ENCODE data around the gene ANKFY1.

ANKFY1 gene

DNA sequence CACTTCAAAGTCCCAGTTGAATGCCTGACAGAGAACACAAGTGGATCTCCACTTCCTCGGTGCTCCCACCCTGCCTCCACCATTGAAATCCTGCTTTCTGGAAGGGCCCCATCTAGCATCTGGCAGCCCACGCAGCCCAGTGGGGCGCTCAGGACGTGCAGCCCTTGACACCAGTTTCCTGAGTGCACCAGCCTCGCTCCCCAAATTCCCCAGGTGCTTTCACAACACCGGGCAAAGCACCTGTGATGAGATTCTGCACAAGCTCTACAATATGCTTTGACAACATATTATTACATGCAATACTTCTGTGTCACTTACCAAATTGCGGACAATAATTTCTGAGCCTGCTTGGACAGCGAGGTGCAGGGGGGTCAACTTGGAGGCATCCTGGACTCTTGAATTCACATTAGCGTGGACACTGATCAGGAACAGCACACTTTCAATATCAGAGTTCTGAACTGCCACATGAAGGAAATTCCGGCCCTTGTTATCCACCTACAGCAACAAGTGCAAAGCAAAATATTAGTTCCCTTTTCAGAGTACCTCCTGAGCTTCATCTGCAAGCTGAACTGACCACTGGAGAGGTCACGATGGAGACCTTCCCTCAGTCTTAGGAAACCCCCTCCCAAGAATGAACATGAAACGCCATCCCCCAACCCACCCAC lies 86.8 kb downstream of the ANKFY1 start:
- no peak for FAIRE-seq

DNA sequence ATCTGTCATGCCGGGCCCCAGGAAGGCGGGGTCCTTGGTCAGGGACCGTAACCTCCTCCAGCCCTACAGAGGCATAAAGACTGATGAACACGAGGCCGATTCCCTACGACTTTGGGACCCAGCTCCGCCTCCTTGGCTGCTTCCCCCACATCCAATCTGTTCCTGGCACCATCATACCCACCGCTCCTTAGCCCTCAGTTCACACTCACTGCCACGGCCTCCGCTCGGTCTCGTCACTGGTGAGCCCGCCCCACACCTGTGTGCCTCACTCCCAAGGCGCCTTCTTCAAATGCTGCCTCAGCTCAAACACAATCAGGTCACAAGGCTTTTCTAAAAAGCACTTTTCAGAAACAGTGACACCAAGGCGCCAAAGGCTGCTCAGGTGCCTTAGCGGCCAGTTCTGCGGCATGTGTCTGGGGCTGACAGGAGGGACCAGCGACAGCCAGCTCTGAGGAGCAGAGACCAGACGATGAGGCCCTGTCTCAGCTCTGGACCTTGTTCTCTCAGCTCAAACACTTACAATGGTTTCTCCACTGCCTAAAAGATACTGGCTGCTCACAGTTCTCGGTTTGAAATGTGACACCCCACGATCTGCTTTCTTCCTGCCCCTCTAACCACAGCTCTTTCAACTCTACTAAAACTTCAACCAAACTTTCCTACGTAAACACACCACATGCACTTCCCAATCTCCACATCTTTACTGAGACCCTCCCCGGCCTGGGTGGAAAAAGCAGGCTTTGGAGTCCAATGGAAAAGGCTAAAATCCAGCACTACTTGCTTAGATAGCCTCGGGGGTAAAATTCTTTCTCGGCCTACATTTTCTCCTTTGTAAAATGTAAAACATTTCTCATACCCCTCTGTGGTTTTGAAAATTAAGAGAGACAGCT lies 87.6 kb downstream of the ANKFY1 start:
- FAIRE-seq: no peak

DNA sequence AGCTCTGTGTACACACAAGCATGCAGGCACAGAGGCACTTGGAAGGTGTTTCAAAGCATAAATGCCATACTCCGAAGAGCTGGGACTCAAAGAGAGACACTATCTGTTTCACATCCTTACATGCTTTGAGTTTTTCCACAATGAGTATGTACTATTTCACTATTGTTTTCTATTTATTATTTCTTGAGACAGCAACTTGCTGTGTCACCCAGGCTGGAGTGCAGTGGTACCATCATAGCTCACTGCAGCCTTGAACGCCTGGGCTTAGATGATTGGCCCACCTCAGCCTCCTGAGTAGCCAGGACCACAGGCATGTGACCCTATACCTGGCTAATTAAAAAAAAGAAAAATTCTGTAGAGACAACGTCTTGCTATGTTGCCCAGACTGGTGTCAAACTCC lies 89.2 kb downstream of the ANKFY1 start:
- no peak for FAIRE-seq

DNA sequence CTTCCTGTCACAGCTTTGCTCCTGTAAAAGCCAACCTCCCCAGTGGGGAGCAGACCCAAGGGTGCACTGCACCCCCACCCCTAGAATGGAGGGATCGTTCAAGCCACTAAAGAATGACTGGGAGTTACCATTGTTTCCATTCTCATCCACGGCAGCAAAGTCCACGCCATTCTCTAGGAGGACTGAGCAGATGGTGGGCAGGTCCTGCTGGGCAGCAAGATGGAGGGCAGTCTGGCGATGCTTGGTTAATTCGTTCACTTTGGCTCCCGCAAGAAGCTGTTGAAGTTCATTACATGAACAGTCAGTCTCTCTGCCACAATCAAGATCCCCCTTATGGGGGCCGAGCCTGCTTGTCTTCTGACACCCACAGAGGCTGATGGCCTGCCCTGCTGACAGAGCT lies 90.0 kb downstream of the ANKFY1 start:
- no peak for FAIRE-seq

DNA sequence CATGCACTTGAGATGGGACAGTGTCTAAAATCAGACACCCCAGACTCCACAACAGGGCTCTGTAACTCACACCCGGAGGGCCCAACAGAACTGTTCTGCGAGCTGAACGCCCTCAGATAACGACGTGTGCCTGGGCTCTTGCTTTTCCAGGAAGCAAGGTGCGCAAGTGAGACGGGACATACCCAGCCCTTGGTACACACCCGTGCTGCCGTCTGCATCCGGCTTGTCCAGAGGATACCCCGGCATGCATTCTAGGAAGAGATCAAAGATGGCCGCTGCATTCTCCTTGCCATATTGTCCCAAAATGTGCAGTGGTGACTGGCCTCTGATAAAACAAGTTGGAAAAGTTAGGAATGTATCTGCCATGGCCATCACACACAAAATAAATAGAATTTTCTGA lies 91.4 kb downstream of the ANKFY1 start:
- FAIRE-seq: no peak

DNA sequence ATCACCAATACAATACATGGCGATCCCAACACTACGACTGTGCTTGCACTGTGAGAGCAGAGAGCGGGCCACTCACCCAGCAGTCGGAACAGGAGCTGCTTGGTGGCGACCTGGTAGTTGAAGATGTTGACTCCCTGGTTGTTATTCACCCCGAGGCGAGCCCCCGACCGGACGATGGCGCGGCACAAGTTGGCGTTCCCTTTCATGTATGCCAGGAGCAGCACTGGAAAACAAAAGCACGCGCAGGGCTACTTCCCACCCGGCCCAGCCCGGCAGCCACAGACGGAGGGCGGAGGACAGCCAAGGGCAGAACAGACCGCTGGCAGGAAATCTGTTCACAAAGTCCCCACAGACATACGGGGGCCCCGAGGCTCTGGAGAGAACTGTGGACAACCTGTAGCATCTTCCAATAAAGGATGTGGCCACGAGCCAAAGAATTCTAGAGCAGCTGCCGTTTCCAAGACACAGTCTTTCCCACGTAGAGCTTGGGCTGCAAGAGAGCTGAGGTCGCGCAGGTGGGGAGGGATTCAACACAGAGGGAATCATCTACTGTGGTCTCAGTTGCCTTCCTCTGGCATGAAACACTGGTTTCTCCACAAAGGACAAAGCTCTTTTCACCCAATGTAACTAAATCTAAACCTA lies 93.0 kb downstream of the ANKFY1 start:
- no peak for FAIRE-seq

DNA sequence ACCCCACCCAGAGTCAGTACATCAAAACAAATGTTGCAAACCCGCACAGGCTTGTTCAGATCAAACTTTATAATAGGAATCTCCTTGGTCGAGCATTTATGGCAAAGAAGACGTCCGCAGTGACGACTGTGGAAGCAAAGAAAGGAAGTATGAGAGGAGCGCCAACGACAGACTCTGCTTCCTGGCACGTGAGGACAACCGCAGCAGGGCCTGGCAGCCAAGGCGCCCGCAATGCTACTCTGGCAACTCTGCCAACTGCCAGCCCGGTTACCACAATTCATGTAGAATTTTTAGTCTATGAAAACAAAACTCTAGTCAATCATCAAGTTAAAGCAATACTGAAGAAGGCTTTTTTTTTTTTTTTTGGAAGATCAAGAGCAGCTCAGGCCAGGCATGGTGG lies 96.0 kb downstream of the ANKFY1 start:
- FAIRE-seq: no peak

DNA sequence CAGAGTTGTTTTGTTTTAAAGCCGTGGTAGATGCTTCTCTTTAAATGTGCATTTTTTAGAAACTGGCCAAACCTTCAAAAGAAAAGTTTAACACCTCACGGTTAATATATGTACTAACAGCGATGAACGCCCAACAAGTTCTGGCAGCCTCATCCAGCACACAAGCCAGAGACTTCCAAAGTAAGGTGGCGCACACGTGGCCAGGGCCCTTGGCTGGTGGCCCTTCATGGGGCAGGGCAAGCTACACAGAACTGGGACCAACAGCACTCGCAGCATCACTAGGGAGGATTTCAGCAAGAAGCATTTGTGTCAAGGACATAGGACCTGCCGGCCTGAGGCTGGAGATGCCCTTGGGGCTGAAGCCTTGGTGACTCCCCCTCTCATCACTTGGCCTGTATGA lies 97.4 kb downstream of the ANKFY1 start:
- FAIRE-seq: no peak

DNA sequence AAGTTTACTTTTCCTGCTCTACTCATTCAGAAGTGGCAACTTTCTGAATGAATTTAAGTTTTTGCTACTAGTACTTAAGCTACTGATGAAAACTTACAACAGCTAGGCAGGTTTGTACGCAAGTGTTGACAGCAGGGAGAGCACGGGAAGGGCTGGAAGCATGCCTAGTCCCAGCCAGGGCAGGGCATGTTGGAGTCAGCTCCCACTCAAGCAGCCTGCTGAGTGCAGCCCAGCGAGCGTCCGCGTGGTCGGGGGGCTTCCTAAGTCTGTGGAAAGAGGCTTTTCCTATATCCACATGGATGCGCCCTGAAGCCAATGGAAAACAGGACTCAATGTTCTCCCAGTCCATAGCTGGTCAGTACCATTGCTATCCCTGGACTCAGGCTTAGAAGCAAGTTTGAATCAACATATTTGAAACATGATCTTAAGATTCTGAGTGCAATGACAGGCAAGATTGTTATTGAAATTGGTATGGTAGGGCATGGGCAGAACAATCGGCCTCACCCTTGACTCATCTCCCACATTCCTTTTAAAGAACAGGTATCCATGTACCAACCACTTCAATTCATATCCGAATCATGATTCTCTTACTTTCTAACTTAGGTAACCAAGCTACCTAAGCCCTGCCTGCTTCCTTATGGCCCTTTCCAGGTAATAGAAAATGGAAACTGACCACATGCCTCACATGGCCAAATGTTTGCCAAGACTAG lies 98.3 kb downstream of the ANKFY1 start:
- FAIRE-seq: no peak

DNA sequence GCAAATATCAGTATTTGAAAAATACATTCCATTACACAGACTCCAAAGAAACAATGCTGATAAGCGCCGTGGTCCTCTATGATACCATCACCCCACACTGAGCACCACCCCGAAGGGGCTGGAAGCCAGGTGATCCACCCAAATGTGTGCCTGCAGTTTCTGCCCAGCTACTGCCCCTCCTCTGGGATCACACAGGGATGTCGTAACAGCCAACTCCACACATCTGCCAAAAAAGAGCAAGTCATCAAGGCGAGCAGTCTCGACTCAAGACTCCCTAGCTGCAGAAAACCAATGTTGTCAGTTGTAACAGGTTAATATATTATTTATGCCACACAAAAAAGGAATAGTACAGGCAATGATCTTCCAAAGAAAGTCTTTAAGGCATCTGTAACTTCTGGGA lies 99.8 kb downstream of the ANKFY1 start:
- FAIRE-seq: no peak

DNA sequence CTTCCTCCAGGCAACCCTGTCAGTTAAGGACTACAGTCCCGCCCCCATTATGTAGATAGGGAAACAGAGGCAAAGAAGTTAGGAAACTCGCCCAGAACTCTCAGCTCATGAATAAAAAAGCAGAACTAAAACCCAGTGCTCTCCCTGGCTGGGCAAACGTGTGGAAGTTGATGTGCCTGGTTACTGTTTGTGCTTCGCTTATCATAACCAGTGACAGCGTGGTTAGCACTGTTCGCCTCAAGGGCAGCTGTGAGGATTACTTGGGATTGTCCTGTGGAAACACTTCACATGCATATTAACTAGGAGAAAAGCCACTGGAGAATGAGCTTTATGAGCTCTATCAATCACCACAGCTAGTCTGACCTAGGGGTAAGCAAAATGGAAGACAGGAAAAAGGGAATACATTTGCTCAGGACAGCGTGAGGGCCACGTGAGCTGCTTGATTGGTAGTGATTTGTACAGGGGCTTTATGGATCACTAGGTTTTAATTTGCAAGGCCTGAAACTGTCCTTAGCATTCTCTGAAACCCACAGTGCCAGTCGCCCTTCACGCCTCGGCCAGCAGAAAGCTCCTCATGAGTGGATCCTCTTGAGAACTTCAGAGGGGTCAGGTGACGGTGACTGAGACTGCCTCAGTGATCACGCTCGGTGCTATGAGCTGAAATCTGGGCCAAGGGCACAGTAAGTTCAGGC lies 100.9 kb downstream of the ANKFY1 start:
- FAIRE-seq: no peak

DNA sequence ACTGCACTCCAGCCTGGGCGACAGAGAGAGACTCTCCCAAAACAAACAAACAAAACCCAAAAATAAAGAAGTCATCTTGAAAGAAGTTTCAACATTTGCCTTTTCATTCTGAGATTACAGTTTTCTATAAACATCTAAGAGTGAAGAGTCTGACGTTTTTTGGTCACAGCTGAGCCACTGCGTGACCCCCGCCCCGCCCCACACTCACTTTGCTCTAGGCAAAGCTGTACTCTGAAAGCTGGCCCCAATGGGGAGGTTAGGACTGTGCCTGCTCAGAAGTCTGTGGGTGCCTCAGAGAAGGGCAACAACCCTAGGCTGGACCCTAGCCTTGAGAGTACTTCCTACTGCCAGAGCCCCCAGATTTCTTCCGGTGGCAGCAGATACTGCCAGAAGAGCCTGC lies 101.5 kb downstream of the ANKFY1 start:
- FAIRE-seq: no peak

DNA sequence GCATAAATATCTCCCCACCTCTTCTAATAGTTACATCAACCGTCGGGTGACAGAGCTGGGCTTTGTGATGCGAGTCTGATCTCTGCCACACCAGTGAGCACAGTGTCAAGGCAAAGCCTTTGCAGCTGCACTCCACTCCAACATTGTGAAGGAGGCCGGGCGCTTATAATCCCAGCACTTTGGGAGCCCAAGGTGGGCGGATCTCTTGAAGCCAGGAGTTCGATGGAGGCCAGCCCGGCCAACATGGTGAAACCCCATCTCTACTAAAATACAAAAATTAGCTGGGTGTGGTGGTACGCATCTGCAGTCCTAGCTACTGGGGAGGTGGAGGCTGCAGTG lies 101.8 kb downstream of the ANKFY1 start:
- FAIRE-seq: no peak

DNA sequence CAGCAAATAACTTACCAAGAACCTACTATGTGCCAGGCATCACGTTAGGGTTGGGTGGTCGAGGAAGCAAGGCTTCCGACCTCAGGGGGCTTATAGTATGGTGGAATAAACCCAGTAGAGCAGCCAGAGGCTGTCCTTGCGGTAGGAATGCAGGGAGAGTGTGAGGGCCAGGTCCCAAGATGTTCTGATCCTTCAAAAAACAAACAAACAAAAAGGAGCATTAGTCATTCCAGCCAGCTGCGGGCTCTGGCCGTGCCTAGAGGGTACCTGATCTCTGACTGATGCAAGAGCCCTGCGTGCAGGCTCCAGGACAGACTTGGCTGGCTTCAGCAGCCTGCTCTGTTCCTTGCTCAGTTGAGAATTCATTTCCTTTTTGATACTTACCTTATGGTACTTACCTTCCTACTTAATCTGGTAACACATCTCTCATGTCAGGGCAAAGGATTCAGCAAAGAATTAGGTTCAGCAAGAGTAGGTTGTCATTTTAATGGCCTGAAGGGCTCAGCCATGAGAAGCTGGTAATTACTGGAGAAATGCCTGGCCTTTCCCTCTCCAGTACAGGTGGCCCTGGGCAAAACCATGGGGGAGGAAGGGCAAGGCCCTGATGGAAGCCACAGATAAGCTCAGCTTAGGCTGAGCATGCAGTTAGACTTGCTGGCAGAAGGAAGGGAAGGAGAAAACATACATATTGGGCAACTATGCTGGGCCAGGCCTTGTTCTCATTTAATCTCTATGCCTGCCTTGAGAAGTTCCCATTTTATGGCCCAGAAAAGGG lies 102.4 kb downstream of the ANKFY1 start:
- FAIRE-seq: no peak

DNA sequence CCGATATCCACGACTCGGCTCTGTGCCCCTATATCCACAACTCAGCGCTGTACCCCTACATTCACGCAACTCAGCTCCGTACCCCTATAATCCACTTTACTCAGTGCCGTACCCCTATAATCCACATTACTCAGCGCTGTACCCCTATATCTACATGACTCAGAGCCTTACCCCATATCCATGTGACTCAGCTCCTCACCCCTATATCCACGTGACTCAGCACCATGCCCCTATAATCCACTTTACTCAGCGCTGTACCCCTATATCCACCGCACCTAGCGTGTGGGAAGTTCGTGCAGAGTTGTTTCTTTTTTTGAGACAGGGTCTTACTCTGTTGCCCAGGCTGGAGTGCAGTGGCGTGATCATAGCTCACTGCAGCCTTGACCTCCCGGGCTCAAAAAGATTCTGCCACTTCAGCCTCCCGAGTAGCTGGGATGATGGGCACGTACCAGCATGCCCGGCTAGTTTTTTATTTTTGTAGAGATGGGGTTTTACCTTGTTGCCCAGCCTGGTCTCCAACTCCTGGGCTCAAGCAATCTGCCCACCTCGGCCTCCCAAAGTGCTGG lies 103.4 kb downstream of the ANKFY1 start:
- no peak for FAIRE-seq

DNA sequence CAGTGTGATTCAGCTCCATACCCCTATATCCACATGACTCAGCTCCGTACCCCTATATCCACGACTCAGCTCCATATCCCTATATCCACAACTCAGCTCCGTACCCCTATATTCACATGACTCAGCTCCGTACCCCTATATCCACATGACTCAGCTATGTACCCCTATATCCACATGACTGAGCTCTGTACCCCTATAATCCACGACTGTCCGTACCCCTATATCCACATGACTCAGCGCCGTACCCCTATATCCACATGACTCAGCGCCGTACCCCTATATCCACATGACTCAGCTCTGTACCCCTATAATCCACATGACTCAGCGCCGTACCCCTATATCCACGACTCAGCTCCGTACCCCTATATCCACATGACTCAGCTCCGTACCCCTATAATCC lies 104.0 kb downstream of the ANKFY1 start:
- no peak for FAIRE-seq

DNA sequence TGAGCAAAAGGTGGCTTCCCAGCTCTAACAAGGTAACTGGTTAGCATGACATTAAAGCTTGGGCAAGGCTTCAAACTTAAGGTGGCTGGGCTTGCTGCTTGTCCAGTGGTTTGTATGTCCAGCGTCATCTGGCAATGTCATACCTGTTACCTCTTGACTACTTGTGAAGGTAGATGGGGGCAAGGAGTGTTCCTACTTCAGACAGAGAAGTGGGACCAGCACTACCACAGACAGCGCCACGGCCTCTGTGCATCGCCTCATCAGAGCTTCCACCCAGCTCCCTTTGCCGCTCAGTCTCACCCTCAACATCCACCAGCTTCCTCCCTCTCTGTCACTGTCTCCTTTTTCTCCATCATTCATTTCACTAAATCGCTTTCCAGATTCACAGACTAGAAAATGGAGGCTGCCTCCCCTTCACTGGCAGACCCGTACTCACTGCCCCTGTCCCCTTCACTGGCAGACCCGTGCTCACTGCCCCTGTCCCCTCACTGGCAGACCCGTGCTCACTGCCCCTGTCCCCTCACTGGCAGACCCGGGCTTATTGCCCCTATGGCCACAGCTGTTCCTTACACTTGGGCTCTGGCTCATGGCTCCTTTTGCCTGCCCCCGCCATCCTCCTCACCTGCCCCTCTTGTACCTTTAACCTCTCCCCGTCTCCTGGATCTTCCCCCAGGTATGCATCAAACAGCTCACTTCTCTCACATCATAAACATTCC lies 106.0 kb downstream of the ANKFY1 start:
- FAIRE-seq: no peak

DNA sequence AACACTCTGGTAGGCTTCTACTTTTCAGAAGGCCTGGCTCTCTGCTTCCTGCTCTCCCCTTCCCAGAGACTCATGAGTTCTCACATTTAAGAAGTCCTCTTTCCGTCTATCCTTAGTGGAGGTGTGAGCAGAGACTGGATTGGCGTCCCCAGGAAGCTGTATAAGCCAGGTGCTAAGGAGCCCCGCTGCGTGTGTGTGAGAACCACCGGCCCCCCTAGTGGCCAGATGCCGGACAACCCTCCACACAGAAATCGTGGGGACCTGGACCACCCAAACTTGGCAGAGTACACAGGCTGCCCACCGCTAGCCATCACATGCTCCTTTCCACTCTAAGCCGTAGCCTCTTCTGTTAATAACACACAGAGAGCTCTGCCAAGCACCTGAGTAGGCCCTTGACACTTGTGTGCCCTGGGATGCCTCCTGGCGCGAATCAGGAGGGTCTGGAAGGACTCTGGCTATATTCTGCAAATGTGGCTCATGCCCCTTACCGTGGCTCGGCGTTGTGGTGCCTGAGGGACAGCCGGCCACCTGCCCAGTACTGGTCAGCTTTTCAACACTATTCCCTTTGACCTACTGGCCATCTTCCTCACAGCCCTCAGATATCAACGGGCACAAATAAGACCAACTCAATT lies 106.9 kb downstream of the ANKFY1 start:
- no peak for FAIRE-seq

DNA sequence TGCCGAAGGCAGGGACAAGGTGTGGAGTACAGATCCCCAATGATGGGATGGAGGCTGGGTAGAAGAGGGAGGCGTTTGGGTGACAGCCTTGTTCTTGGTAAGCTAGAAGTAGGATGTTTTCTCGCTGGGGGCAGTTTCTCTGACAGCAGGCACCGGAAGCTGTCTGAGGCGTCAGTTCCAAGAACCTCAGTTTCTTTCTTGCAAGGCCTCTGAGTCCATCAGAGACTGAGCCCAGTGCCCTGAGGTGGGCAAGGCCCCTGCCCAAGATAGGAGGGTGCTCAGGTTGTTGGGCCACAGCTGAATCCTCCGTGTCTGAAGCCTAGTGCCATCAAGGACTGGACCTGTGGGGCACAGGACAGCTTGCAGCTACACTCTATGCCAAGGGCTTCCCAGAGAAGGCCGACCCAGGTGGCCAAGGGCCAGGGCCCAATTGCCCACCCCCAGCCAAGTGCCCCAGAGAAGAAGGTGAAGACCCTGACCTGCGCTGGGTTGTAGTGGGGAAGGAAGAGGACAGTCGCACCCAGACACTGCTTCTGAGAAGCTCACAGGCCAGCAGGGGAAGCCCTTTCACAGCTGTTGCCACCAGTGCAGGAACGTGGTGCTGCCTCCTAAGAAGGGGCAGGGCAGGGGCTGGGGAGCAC lies 107.7 kb downstream of the ANKFY1 start:
- no peak for FAIRE-seq

DNA sequence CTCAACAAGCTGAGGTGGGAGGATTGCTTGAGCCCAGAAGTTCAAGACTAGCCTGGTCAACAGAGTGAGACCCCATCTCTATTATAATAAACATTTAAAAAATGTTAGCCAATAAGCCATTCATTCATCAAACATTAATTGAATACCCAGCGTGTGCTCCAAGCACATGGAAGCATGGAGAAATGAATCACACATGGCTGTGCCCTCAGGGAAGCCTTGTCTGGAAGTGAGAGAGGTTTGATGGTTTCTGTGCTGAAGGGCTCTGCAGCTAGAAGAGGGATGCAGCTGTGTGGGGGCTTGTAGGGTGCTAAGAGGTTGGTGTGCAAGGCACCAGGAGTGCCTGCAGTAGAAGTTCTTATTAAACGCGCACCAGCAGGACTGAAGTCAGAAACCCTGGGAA lies 109.6 kb downstream of the ANKFY1 start:
- no peak for FAIRE-seq

Measured in endometrium (tissue), 2 donors.